ENCODE results near the gene TMED4. TPM values are rescaled to one million over a fixed set of nuclear protein-coding genes. Genes with fewer than 3 reads are reported as not detected.

Gene TMED4
- total and polyA plus RNA-seq, 2 of the 13 experiments (the other 11 are each of a cell fraction or from before 2014, with no cell fraction given) = 81.4 to 109 TPM

- peak; percentile 68; the same call in 1 of the 2 replicates for TF ChIP-seq CAMTA2 (CRISPR knock-in tag; IDR thresholded peaks at IDR 0.05; ENCODE audit: borderline replicate concordance)
- TF ChIP-seq E2F5 (CRISPR knock-in tag; conservative IDR thresholded peaks at IDR 0.05) = 0 out of 2 replicates have a peak, but pooled peaks have one; percentile 15
- TF ChIP-seq ZNF484 (CRISPR knock-in tag; IDR thresholded peaks at IDR 0.05; ENCODE audit: borderline replicate concordance, low read depth) = no peak
- TF ChIP-seq NFKBIZ (CRISPR knock-in tag; IDR thresholded peaks at IDR 0.05) = no peak; the same call in none of the 2 replicates
- no peak for TF ChIP-seq ZNF121 (CRISPR knock-in tag; IDR thresholded peaks at IDR 0.05)
- 0 out of 4 replicates have a peak, but pooled peaks of 1 of the 2 experiments have one; percentile 15 for TF ChIP-seq ATF4 (CRISPR knock-in tag; IDR thresholded peaks at IDR 0.05)
- TF ChIP-seq ZBTB7A (CRISPR knock-in tag; IDR thresholded peaks at IDR 0.05) = no peak
- no peak for TF ChIP-seq ZNF761 (CRISPR knock-in tag; conservative IDR thresholded peaks at IDR 0.05)
- TF ChIP-seq ZNF644 (CRISPR knock-in tag; IDR thresholded peaks at IDR 0.05; ENCODE audit: low read depth) = no peak
- no peak for TF ChIP-seq PAX8 (CRISPR knock-in tag; IDR thresholded peaks at IDR 0.05; ENCODE audit: borderline replicate concordance)
- 0 out of 2 replicates have a peak, but pooled peaks have one; percentile 30 for TF ChIP-seq DNMT3B (CRISPR knock-in tag; conservative IDR thresholded peaks at IDR 0.05)
- no peak for TF ChIP-seq GLI4 (CRISPR knock-in tag; IDR thresholded peaks at IDR 0.05; ENCODE audit: borderline replicate concordance)
- 0 out of 2 replicates have a peak, but pooled peaks have one; percentile 80 for TF ChIP-seq KLF15 (CRISPR knock-in tag; IDR thresholded peaks at IDR 0.05; ENCODE audit: borderline replicate concordance)
- TF ChIP-seq ELF4 (CRISPR knock-in tag; IDR thresholded peaks at IDR 0.05; ENCODE audit: borderline replicate concordance) = no peak; the same call in 1 of the 2 replicates
- TF ChIP-seq SP1 (IDR thresholded peaks at IDR 0.05) = no peak
- TF ChIP-seq SP1 (CRISPR knock-in tag; IDR thresholded peaks at IDR 0.05) = no peak
- no peak for TF ChIP-seq ZBTB37 (CRISPR knock-in tag; IDR thresholded peaks at IDR 0.05)
- TF ChIP-seq KDM4B (CRISPR knock-in tag; IDR thresholded peaks at IDR 0.05) = peak; percentile 21; the same call in 1 of the 2 replicates
- no peak for TF ChIP-seq FOXK2 (IDR thresholded peaks at IDR 0.05)
- no peak; the same call in 1 of the 2 replicates for TF ChIP-seq GMEB2 (CRISPR knock-in tag; IDR thresholded peaks at IDR 0.05; ENCODE audit: low read depth)
- TF ChIP-seq MED1 (CRISPR knock-in tag; IDR thresholded peaks at IDR 0.05) = peak; percentile 23; the same call in 1 of the 2 replicates
- no peak for TF ChIP-seq CENPT (CRISPR knock-in tag; IDR thresholded peaks at IDR 0.05; ENCODE audit: low read depth)
- no peak for TF ChIP-seq ZMYM3 (CRISPR knock-in tag; IDR thresholded peaks at IDR 0.05)
- no peak for TF ChIP-seq NFYC (CRISPR knock-in tag; IDR thresholded peaks at IDR 0.05)
- TF ChIP-seq ZNF850 (CRISPR knock-in tag; conservative IDR thresholded peaks at IDR 0.05) = no peak
- TF ChIP-seq GPN1 (CRISPR knock-in tag; IDR thresholded peaks at IDR 0.05; ENCODE audit: borderline replicate concordance) = no peak
Observed at GRCh38 chr7:44581879-44582603, at the start of gene TMED4 (continued).
